Keratinocyte (primary cell): Measurements from ENCODE around the gene AAGAB. TPM values are rescaled to one million over a fixed set of nuclear protein-coding genes. Genes with fewer than 3 reads are reported as not detected.

Source experiments
- DNase-seq: peaks from one replicate; pipeline ENCODE4 v3.0.0-alpha.2; 2011; ENCODE audit warnings: low read depth, missing footprints, low spot score
- FAIRE-seq: peaks from 2 replicates; lab custom pipeline; 2011; peaks lifted over from hg19 to GRCh38; lab: Jason Lieb, UNC
- H2AFZ ChIP-seq: 2 replicates; pipeline ENCODE4 v1.6.0; 2012; ENCODE audit warnings: low read length, control low read depth, inconsistent platforms; ENCODE audit not compliant: control insufficient read depth
- H3K27ac ChIP-seq: 2 replicates; pipeline ENCODE4 v1.5.1; 2011; ENCODE audit warnings: low read length; ENCODE audit not compliant: control insufficient read depth, insufficient read depth
- H3K27me3 ChIP-seq: 3 replicates; pipeline ENCODE4 v1.6.0; 2011; ENCODE audit warnings: low read length; ENCODE audit not compliant: control insufficient read depth, insufficient read depth; ENCODE audit errors: extremely low read depth
- H3K36me3 ChIP-seq, 2 experiments: 2 replicates in 1 of 2; 3 replicates in 1 of 2; pipeline ENCODE4 v1.5.1; 2011; ENCODE audit warnings: low read length in 2 of 2, mild to moderate bottlenecking in 1 of 2; ENCODE audit not compliant: control insufficient read depth in 2 of 2, insufficient read depth in 2 of 2; ENCODE audit errors: extremely low read depth in 1 of 2
- H3K4me1 ChIP-seq: 3 replicates; pipeline ENCODE4 v1.5.1; 2011; ENCODE audit warnings: low read length; ENCODE audit not compliant: control insufficient read depth, insufficient read depth; ENCODE audit errors: extremely low read depth
- H3K4me2 ChIP-seq: 3 replicates; pipeline ENCODE4 v1.6.0; 2011; ENCODE audit warnings: low read depth, low read length; ENCODE audit not compliant: control insufficient read depth, insufficient read depth; ENCODE audit errors: extremely low read depth
- H3K4me3 ChIP-seq, 3 experiments: fragments of 200-600 bp in 1 of 3; sonication (generic) in 1 of 3; 2 replicates in 2 of 3; 3 replicates in 1 of 3; pipeline ENCODE4 v1.5.1; 2011 to 2016; ENCODE audit warnings: low read length in 3 of 3, mild to moderate bottlenecking in 3 of 3, control low read depth in 2 of 3, inconsistent platforms in 1 of 3, low read depth in 1 of 3, mixed read lengths in 1 of 3, mixed run types in 1 of 3, moderate library complexity in 1 of 3; ENCODE audit not compliant: control insufficient read depth in 2 of 3, insufficient read depth in 2 of 3; ENCODE audit errors: extremely low read depth in 1 of 3
- H3K79me2 ChIP-seq: 2 replicates; pipeline ENCODE4 v1.6.0; 2012; ENCODE audit warnings: low read length; ENCODE audit not compliant: control insufficient read depth, insufficient read depth
- H3K9ac ChIP-seq: 3 replicates; pipeline ENCODE4 v1.6.0; 2011; ENCODE audit warnings: low read length; ENCODE audit not compliant: control insufficient read depth, insufficient read depth; ENCODE audit errors: extremely low read depth
- H3K9me1 ChIP-seq: 3 replicates; pipeline ENCODE4 v1.6.0; 2011; ENCODE audit warnings: low read length; ENCODE audit not compliant: control insufficient read depth, insufficient read depth; ENCODE audit errors: extremely low read depth
- H3K9me3 ChIP-seq: 2 replicates; pipeline ENCODE4 v1.5.1; 2012; ENCODE audit warnings: low read depth, low read length; ENCODE audit not compliant: control insufficient read depth
- H4K20me1 ChIP-seq: 3 replicates; pipeline ENCODE4 v1.6.0; 2011; ENCODE audit warnings: low read length; ENCODE audit not compliant: control insufficient read depth, insufficient read depth; ENCODE audit errors: extremely low read depth
- EZH2 ChIP-seq: IDR thresholded peaks from one replicate; pipeline ENCODE4 v1.6.1; 2012; ENCODE audit warnings: inconsistent platforms, mild to moderate bottlenecking, low read length, moderate library complexity
- dilution Hi-C: fragments of 300-500 bp; cut with MboI; formaldehyde crosslinking; loops from one replicate; pipeline ENCODE4 v1.7.0; 2020; ENCODE audit warnings: low sequenced_read_pairs; ENCODE audit not compliant: extremely low pct_ligation_motif_present
- polyA plus RNA-seq, 5 experiments: library from polyadenylated mRNA; depleted of rRNA in 3 of 5; stranded (reverse) in 3 of 5; stranded (forward) in 1 of 5; unstranded in 1 of 5; fragments of >200 nt; gene quantifications; 1 replicate in 1 of 5; 2 replicates in 3 of 5; 3 replicates in 1 of 5; pipeline versions ENCODE4 v1.2.1 to v1.2.3, GENCODE V29; 2011 to 2012; ENCODE audit warnings: missing spikeins in 2 of 5, low read depth in 1 of 5, low replicate concordance in 1 of 5
- TF ChIP-seq, protein P1 (sequence below), 3 experiments: IDR thresholded peaks in 1 of 3; conservative IDR thresholded peaks in 1 of 3; optimal IDR thresholded peaks in 1 of 3; 2 replicates in 2 of 3; 3 replicates in 1 of 3; pipeline versions ENCODE3 to v1.5.1; 2011; ENCODE audit warnings: low read length in 3 of 3, mild to moderate bottlenecking in 3 of 3, moderate library complexity in 2 of 3, control low read depth in 1 of 3, inconsistent platforms in 1 of 3; ENCODE audit not compliant: insufficient read depth in 2 of 3; ENCODE audit errors: extremely low read depth in 1 of 3

The AAGAB gene
- polyA plus RNA-seq, 1 donor (not counting 4 experiments of a cell fraction or from before 2014, with no cell fraction given): 82.7 TPM

DNA sequence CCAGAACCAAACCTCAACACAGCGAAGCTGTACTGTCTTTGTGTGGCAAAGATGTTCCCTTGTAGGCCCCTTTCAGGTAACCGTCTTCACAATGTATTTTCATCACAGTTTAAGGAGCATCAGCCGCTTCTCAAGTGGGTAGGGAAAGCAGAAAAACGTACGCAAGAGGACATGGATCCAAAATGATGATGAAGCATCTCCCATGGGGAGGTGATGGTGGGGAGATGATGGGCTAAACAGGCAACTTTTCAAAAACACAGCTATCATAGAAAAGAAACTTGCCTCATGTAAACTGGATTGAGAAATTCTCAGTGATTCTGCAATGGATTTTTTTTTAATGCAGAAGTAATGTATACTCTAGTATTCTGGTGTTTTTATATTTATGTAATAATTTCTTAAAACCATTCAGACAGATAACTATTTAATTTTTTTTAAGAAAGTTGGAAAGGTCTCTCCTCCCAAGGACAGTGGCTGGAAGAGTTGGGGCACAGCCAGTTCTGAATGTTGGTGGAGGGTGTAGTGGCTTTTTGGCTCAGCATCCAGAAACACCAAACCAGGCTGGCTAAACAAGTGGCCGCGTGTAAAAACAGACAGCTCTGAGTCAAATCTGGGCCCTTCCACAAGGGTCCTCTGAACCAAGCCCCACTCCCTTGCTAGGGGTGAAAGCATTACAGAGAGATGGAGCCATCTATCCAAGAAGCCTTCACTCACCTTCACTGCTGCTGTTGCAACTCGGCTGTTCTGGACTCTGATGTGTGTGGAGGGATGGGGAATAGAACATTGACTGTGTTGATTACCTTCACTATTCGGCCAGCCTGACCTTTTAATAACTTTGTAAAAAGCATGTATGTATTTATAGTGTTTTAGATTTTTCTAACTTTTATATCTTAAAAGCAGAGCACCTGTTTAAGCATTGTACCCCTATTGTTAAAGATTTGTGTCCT lies 60.0 kb downstream of the AAGAB start:
- dilution Hi-C loops: no loop called here

DNA sequence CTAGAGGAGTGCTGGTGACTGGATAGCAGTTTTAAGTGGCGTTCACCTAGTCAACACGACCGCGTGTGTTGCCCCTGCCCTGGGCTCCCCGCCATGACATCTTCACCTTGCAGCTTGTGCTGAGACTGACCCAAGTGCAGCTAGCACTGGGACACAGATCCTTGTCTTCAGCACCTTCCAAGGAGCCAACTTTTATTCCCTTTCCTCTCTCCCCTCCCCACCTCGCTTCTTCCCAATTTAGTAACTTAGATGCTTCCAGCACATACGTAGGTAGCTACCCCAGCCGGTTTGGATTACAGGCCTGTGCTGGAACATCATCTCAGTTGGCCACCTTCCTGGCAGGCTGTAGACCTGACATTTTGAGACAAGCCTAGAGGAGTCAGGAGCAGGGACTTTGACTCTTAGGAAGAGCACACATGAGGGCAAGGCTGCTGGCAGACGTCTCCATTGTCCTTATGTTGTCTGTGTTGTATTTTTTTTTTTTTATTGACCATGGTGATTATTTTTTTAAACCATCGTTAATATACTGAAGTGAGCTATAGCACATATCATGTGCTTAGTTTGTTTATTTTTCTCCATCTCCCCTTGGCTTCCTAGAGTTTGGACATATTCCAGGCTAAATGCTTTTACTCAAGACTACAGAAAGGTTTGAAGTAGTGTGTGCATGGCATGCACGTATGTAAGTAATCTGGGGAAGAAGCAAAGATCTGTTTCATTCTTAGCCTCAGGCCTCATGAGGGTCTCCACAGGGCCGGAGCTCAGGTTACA lies 61.1 kb downstream of the AAGAB start:
- Histone ChIP-seq H3K9me3 (no peaks in the 10 kb centered on the region), H3K4me3 (no peak overlapping the region), H2AFZ (no peak overlapping the region), H3K9ac (no peak overlapping the region), H3K27me3 (no peaks in the 10 kb centered on the region), H3K4me2 (no peak overlapping the region), H3K9me1 (no peaks in the 10 kb centered on the region), H3K27ac (no peak overlapping the region), H3K79me2 (no peaks in the 10 kb centered on the region), H4K20me1 (no peaks in the 10 kb centered on the region), H3K4me1 (no peaks in the 10 kb centered on the region), H3K36me3 (peaks cover 31 to 46% of the 10 kb centered on the region in 2 experiments)
- dilution Hi-C loops: no loop called here
- FAIRE-seq: peak; percentile 13
- DNase-seq: no peak
- TF ChIP-seq, protein P1, sequence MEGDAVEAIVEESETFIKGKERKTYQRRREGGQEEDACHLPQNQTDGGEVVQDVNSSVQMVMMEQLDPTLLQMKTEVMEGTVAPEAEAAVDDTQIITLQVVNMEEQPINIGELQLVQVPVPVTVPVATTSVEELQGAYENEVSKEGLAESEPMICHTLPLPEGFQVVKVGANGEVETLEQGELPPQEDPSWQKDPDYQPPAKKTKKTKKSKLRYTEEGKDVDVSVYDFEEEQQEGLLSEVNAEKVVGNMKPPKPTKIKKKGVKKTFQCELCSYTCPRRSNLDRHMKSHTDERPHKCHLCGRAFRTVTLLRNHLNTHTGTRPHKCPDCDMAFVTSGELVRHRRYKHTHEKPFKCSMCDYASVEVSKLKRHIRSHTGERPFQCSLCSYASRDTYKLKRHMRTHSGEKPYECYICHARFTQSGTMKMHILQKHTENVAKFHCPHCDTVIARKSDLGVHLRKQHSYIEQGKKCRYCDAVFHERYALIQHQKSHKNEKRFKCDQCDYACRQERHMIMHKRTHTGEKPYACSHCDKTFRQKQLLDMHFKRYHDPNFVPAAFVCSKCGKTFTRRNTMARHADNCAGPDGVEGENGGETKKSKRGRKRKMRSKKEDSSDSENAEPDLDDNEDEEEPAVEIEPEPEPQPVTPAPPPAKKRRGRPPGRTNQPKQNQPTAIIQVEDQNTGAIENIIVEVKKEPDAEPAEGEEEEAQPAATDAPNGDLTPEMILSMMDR (optimal IDR thresholded peaks at IDR 0.05 in 1 of 3, IDR thresholded peaks at IDR 0.05 in 1 of 3, conservative IDR thresholded peaks at IDR 0.05 in 1 of 3; ENCODE audit: extremely low read depth in 1 of 3, insufficient read depth in 2 of 3, low read length in 3 of 3): no peak
- no peak for TF ChIP-seq EZH2

More for the DNA sequence above, 60.0 kb downstream of the AAGAB start:
- DNase-seq: no peak
- TF ChIP-seq, protein P1 (optimal IDR thresholded peaks at IDR 0.05 in 1 of 3, IDR thresholded peaks at IDR 0.05 in 1 of 3, conservative IDR thresholded peaks at IDR 0.05 in 1 of 3; ENCODE audit: extremely low read depth in 1 of 3, insufficient read depth in 2 of 3, low read length in 3 of 3): no peak
- no peak for TF ChIP-seq EZH2
- no peak for FAIRE-seq
- H3K36me3 ChIP-seq: peaks cover 27 to 35% of the 10 kb centered on the region in 2 experiments
- H4K20me1 ChIP-seq: no peaks in the 10 kb centered on the region
- H3K9me1 ChIP-seq: no peaks in the 10 kb centered on the region
- H3K27me3 ChIP-seq: no peaks in the 10 kb centered on the region
- H3K4me3 ChIP-seq: no peak overlapping the region
- no peak overlapping the region for H3K9ac ChIP-seq
- no peak overlapping the region for H2AFZ ChIP-seq
- H3K4me2 ChIP-seq: no peak overlapping the region
- H3K4me1 ChIP-seq: no peaks in the 10 kb centered on the region
- no peak overlapping the region for H3K27ac ChIP-seq
- no peaks in the 10 kb centered on the region for H3K79me2 ChIP-seq
- no peaks in the 10 kb centered on the region for H3K9me3 ChIP-seq
